HL-60 (cell line): ENCODE data around the gene ZFYVE28.

ENCODE experiments used
- CTCF ChIP-seq: IDR thresholded peaks from one replicate; pipeline ENCODE4 v1.5.1; 2011; ENCODE audit warnings: low read length, control low read depth, inconsistent platforms; ENCODE audit not compliant: insufficient read depth
- POLR2AphosphoS5 ChIP-seq: IDR thresholded peaks from 2 replicates; pipeline ENCODE4 v1.6.1; 2012; ENCODE audit warnings: low read depth

GRCh38 chr4:2462992-2463762 lies 44.7 kb upstream of the ZFYVE28 start:
- TF ChIP-seq CTCF (no peak), POLR2AphosphoS5 (no peak)
